NCI-H1092 treated with DMSO at 0.1 percent for 48 hours (cell line): ENCODE results near the gene OVCA2.

Source experiments
- DNase-seq: peaks from one replicate; lab custom pipeline; 2025; lab: John Stamatoyannopoulos, UW

OVCA2 gene

GRCh38 chr17:2065949-2066400 lies 24.2 kb downstream of the OVCA2 start:
- no peak for DNase-seq

- no peak for DNase-seq
Observed at GRCh38 chr17:2067048-2067561, 25.3 kb downstream of the OVCA2 start.

- no peak for DNase-seq
Observed at GRCh38 chr17:2067608-2068024, 25.8 kb downstream of the OVCA2 start.

GRCh38 chr17:2068031-2068518 lies 26.3 kb downstream of the OVCA2 start:
- DNase-seq, result no peak

- peak; percentile 32 for DNase-seq
Observed at GRCh38 chr17:2068519-2069051, 26.8 kb downstream of the OVCA2 start.

- DNase-seq, result no peak
Observed at GRCh38 chr17:2070241-2071023, 28.6 kb downstream of the OVCA2 start.

- no peak for DNase-seq
Observed at GRCh38 chr17:2071024-2071385, 29.2 kb downstream of the OVCA2 start.

- no peak for DNase-seq
Observed at GRCh38 chr17:2071455-2072281, 29.8 kb downstream of the OVCA2 start.

- no peak for DNase-seq
Observed at GRCh38 chr17:2074919-2075318, 33.1 kb downstream of the OVCA2 start.

- no peak for DNase-seq
Observed at GRCh38 chr17:2075336-2076086, 33.7 kb downstream of the OVCA2 start.

- peak; percentile 32 for DNase-seq
Observed at GRCh38 chr17:2076087-2076984, 34.5 kb downstream of the OVCA2 start.

GRCh38 chr17:2077040-2077439 lies 35.2 kb downstream of the OVCA2 start:
- no peak for DNase-seq

- DNase-seq, result no peak
Observed at GRCh38 chr17:2081564-2081963, 39.7 kb downstream of the OVCA2 start.

GRCh38 chr17:2082003-2082781 lies 40.4 kb downstream of the OVCA2 start:
- no peak for DNase-seq

- no peak for DNase-seq
Observed at GRCh38 chr17:2083613-2084035, 41.8 kb downstream of the OVCA2 start.

GRCh38 chr17:2084036-2084765 lies 42.4 kb downstream of the OVCA2 start:
- DNase-seq, result no peak

GRCh38 chr17:2084766-2085647 lies 43.2 kb downstream of the OVCA2 start:
- no peak for DNase-seq

- DNase-seq, result no peak
Observed at GRCh38 chr17:2085648-2085949, 43.8 kb downstream of the OVCA2 start.
